CD8-positive, alpha-beta memory T cell (primary cell): ENCODE data around the gene SOWAHA. TPM values are rescaled to one million over a fixed set of nuclear protein-coding genes. Genes with fewer than 3 reads are reported as not detected.

ENCODE experiments used
- CTCF ChIA-PET: fragments of 350-600 bp; sonication (Branson Sonifier 250); formaldehyde crosslinking; loops from one replicate; lab custom pipeline; 2021; ENCODE audit warnings: antibody characterized with exemption; lab: Charles Lee
- POLR2A ChIA-PET: fragments of 350-600 bp; sonication (Branson Sonifier 250); formaldehyde crosslinking; loops from one replicate; lab custom pipeline; 2021; ENCODE audit warnings: antibody characterized with exemption; lab: Charles Lee
- DNase-seq, 5 donors: peaks; one replicate each; pipeline versions ENCODE4 v3.0.0 to v3.0.0-alpha.2; 2020 to 2022; ENCODE audit warnings: mixed read lengths in 1 of 5
- H3K27ac ChIP-seq: one replicate; pipeline ENCODE4 v1.7.0; 2013; ENCODE audit warnings: low read depth, mild to moderate bottlenecking, low read length, moderate library complexity
- H3K27me3 ChIP-seq: 2 replicates; pipeline ENCODE4 v1.7.0; 2013; ENCODE audit warnings: low read length, mild to moderate bottlenecking; ENCODE audit not compliant: insufficient read depth, poor library complexity, severe bottlenecking
- H3K36me3 ChIP-seq: 2 replicates; pipeline ENCODE4 v1.7.0; 2013; ENCODE audit warnings: mild to moderate bottlenecking, low read length, moderate library complexity; ENCODE audit not compliant: insufficient read depth
- H3K4me1 ChIP-seq: 2 replicates; pipeline ENCODE4 v1.7.0; 2013; ENCODE audit warnings: mild to moderate bottlenecking, low read length, moderate library complexity; ENCODE audit not compliant: insufficient read depth
- H3K4me3 ChIP-seq: 2 replicates; pipeline ENCODE4 v1.7.0; 2013; ENCODE audit warnings: mild to moderate bottlenecking, low read length
- H3K9me3 ChIP-seq: 2 replicates; pipeline ENCODE4 v1.7.0; 2013; ENCODE audit warnings: mild to moderate bottlenecking, low read length
- H3K27ac Mint-ChIP-seq, 8 donors: one replicate each; pipeline ENCODE4 v1.8.0; 2020 to 2021; ENCODE audit warnings: mixed read lengths in 8 of 8, mild to moderate bottlenecking in 6 of 8, inconsistent platforms in 3 of 8, moderate library complexity in 3 of 8
- H3K27me3 Mint-ChIP-seq, 2 donors: one replicate each; pipeline ENCODE4 v1.8.0; 2020 to 2021; ENCODE audit warnings: mixed read lengths in 2 of 2, mild to moderate bottlenecking in 1 of 2, moderate library complexity in 1 of 2
- H3K36me3 Mint-ChIP-seq, 3 donors: one replicate each; pipeline ENCODE4 v1.8.0; 2020 to 2021; ENCODE audit warnings: mixed read lengths in 3 of 3, inconsistent platforms in 1 of 3, mild to moderate bottlenecking in 1 of 3
- H3K4me1 Mint-ChIP-seq, 3 donors: one replicate each; pipeline ENCODE4 v1.8.0; 2020 to 2021; ENCODE audit warnings: mixed read lengths in 3 of 3, inconsistent platforms in 1 of 3, mild to moderate bottlenecking in 1 of 3
- H3K4me3 Mint-ChIP-seq, 7 donors: one replicate each; pipeline ENCODE4 v1.8.0; 2020 to 2021; ENCODE audit warnings: mixed read lengths in 7 of 7, mild to moderate bottlenecking in 6 of 7, moderate library complexity in 4 of 7, inconsistent platforms in 2 of 7
- H3K9me3 Mint-ChIP-seq, 5 donors: one replicate each; pipeline ENCODE4 v1.8.0; 2020 to 2022; ENCODE audit warnings: mixed read lengths in 5 of 5, mild to moderate bottlenecking in 3 of 5, moderate library complexity in 2 of 5, inconsistent platforms in 1 of 5
- polyA plus RNA-seq: library from polyadenylated mRNA; unstranded; fragments of 300-500 nt; fragmentation: Illumina TruSeq; gene quantifications from one replicate; pipeline ENCODE4 v1.2.3, GENCODE V29; 2021
- total RNA-seq, 2 experiments: library from RNA; stranded (reverse); gene quantifications; one replicate each; pipeline ENCODE4 v1.2.3, GENCODE V29; 2021

Gene SOWAHA
- total and polyA plus RNA-seq, 3 experiments from 2014 or later: 0.07 TPM; not detected in 2

GRCh38 chr5:132779961-132780360 is 33.1 kb upstream of the SOWAHA start:
- no peak overlapping the region for H3K27ac Mint-ChIP-seq
- peaks cover 24 to 41% (median 34%) of the 10 kb centered on the region in 3 donors for H3K4me1 Mint-ChIP-seq
- peak overlapping the region in 1 of 7 donors; percentile 65 for H3K4me3 Mint-ChIP-seq
- Histone ChIP-seq H3K27ac (no peak overlapping the region), H3K4me3 (no peak overlapping the region), H3K9me3 (no peaks in the 10 kb centered on the region), H3K36me3 (no peaks in the 10 kb centered on the region), H3K4me1 (peaks cover 15% of the 10 kb centered on the region), H3K27me3 (no peaks in the 10 kb centered on the region)
- no peak for DNase-seq
- ChIA-PET CTCF (interaction anchor here (1.8 to 2.3 kb wide), 2 partner anchors 33 to 41 kb away, joined by 4 to 6 read pairs; partner anchors contain the start of gene CCNI2), POLR2A (no interaction called here)
- no peaks in the 10 kb centered on the region for H3K9me3 Mint-ChIP-seq
- H3K36me3 Mint-ChIP-seq: no peaks in the 10 kb centered on the region
- peaks cover 7 to 9% of the 10 kb centered on the region in 2 donors for H3K27me3 Mint-ChIP-seq

GRCh38 chr5:132780577-132780976 is 32.5 kb upstream of the SOWAHA start:
- Histone ChIP-seq H3K27me3 (no peaks in the 10 kb centered on the region), H3K4me3 (no peak overlapping the region), H3K9me3 (no peaks in the 10 kb centered on the region), H3K27ac (no peak overlapping the region), H3K36me3 (no peaks in the 10 kb centered on the region), H3K4me1 (peaks cover 15% of the 10 kb centered on the region)
- Mint-ChIP-seq H3K27ac (no peak overlapping the region), H3K4me3 (peak overlapping the region in 1 of 7 donors; percentile 15), H3K27me3 (peaks cover 12% of the 10 kb centered on the region in 2 donors), H3K9me3 (no peaks in the 10 kb centered on the region), H3K36me3 (no peaks in the 10 kb centered on the region), H3K4me1 (peaks cover 21 to 37% (median 30%) of the 10 kb centered on the region in 3 donors)
- POLR2A ChIA-PET: no interaction called here
- DNase-seq: peak in 1 of 5 donors; percentile 9
- CTCF ChIA-PET: no interaction called here

GRCh38 chr5:132781029-132781428 is 32.1 kb upstream of the SOWAHA start:
- Histone ChIP-seq H3K27ac (no peak overlapping the region), H3K4me3 (no peak overlapping the region), H3K9me3 (no peaks in the 10 kb centered on the region), H3K36me3 (no peaks in the 10 kb centered on the region), H3K27me3 (no peaks in the 10 kb centered on the region), H3K4me1 (peaks cover 15% of the 10 kb centered on the region)
- Mint-ChIP-seq H3K9me3 (no peaks in the 10 kb centered on the region), H3K4me3 (peak overlapping the region in 1 of 7 donors; percentile 15), H3K4me1 (peaks cover 18 to 32% (median 25%) of the 10 kb centered on the region in 3 donors), H3K36me3 (no peaks in the 10 kb centered on the region), H3K27ac (no peak overlapping the region), H3K27me3 (peaks cover 13 to 16% of the 10 kb centered on the region in 2 donors)
- ChIA-PET CTCF (interaction anchor here (1.0 kb wide), 1 partner anchor 39 kb away, joined by 7 read pairs; no protein-coding TSS in a partner anchor), POLR2A (no interaction called here)
- DNase-seq: no peak

- no peaks in the 10 kb centered on the region for H3K36me3 ChIP-seq
- H3K27me3 ChIP-seq: no peaks in the 10 kb centered on the region
- H3K36me3 Mint-ChIP-seq: no peaks in the 10 kb centered on the region
- peaks cover 10% of the 10 kb centered on the region for H3K4me1 ChIP-seq
- H3K27ac ChIP-seq: no peak overlapping the region
- H3K9me3 Mint-ChIP-seq: no peaks in the 10 kb centered on the region
- no peak overlapping the region for H3K27ac Mint-ChIP-seq
- ChIA-PET CTCF (interaction anchor here (1.0 to 1.9 kb wide), 3 partner anchors 10 to 38 kb away, joined by 5 to 7 read pairs (median 6); partner anchors contain the start of gene CCNI2), POLR2A (no interaction called here)
- peaks cover 16% of the 10 kb centered on the region in 2 donors for H3K27me3 Mint-ChIP-seq
- DNase-seq: no peak
- H3K4me1 Mint-ChIP-seq: peaks cover 17 to 29% (median 23%) of the 10 kb centered on the region in 3 donors
- H3K4me3 ChIP-seq: no peak overlapping the region
- H3K9me3 ChIP-seq: no peaks in the 10 kb centered on the region
- H3K4me3 Mint-ChIP-seq: peak overlapping the region in 1 of 7 donors; percentile 53
Observed at GRCh38 chr5:132782101-132782500, 31.0 kb upstream of the SOWAHA start.

- Histone ChIP-seq H3K9me3 (no peaks in the 10 kb centered on the region), H3K4me1 (no peaks in the 10 kb centered on the region), H3K4me3 (no peak overlapping the region), H3K36me3 (no peaks in the 10 kb centered on the region), H3K27me3 (no peaks in the 10 kb centered on the region), H3K27ac (no peak overlapping the region)
- CTCF ChIA-PET: no interaction called here
- H3K27me3 Mint-ChIP-seq: peaks cover 16 to 17% of the 10 kb centered on the region in 2 donors
- H3K36me3 Mint-ChIP-seq: peaks cover 0 to 1% (median 0%) of the 10 kb centered on the region in 3 donors
- no peak for DNase-seq
- no peak overlapping the region for H3K27ac Mint-ChIP-seq
- H3K4me1 Mint-ChIP-seq: peaks cover 6 to 11% (median 8%) of the 10 kb centered on the region in 3 donors
- no peak overlapping the region for H3K4me3 Mint-ChIP-seq
- POLR2A ChIA-PET: no interaction called here
- H3K9me3 Mint-ChIP-seq: peaks cover 0 to under 1% (median 0%) of the 10 kb centered on the region in 5 donors
Observed at GRCh38 chr5:132785365-132785764, 27.7 kb upstream of the SOWAHA start.

GRCh38 chr5:132785864-132786263 is 27.2 kb upstream of the SOWAHA start:
- H3K27ac ChIP-seq: no peak overlapping the region
- peaks cover 0 to 2% (median 0%) of the 10 kb centered on the region in 5 donors for H3K9me3 Mint-ChIP-seq
- no peak overlapping the region for H3K27ac Mint-ChIP-seq
- no peaks in the 10 kb centered on the region for H3K36me3 ChIP-seq
- no peak overlapping the region for H3K4me3 ChIP-seq
- peaks cover 1 to 6% (median 3%) of the 10 kb centered on the region in 3 donors for H3K4me1 Mint-ChIP-seq
- H3K4me1 ChIP-seq: no peaks in the 10 kb centered on the region
- peaks cover 14 to 19% of the 10 kb centered on the region in 2 donors for H3K27me3 Mint-ChIP-seq
- ChIA-PET POLR2A (no interaction called here), CTCF (no interaction called here)
- H3K27me3 ChIP-seq: no peaks in the 10 kb centered on the region
- no peaks in the 10 kb centered on the region for H3K9me3 ChIP-seq
- no peak for DNase-seq
- no peak overlapping the region for H3K4me3 Mint-ChIP-seq
- peaks cover 0 to 3% (median 0%) of the 10 kb centered on the region in 3 donors for H3K36me3 Mint-ChIP-seq

GRCh38 chr5:132787076-132787475 is 26.0 kb upstream of the SOWAHA start:
- ChIA-PET CTCF (interaction anchor here (1.6 kb wide), 1 partner anchor 33 kb away, joined by 6 read pairs; no protein-coding TSS in a partner anchor), POLR2A (no interaction called here)
- Mint-ChIP-seq H3K27ac (no peak overlapping the region), H3K4me1 (no peaks in the 10 kb centered on the region), H3K27me3 (peaks cover 9 to 18% of the 10 kb centered on the region in 2 donors), H3K4me3 (no peak overlapping the region), H3K9me3 (peaks cover 0 to 2% (median 0%) of the 10 kb centered on the region in 5 donors), H3K36me3 (peaks cover 0 to 3% (median 3%) of the 10 kb centered on the region in 3 donors)
- H3K9me3 ChIP-seq: no peaks in the 10 kb centered on the region
- no peaks in the 10 kb centered on the region for H3K27me3 ChIP-seq
- H3K4me1 ChIP-seq: no peaks in the 10 kb centered on the region
- H3K4me3 ChIP-seq: no peak overlapping the region
- H3K36me3 ChIP-seq: no peaks in the 10 kb centered on the region
- DNase-seq: no peak
- peak overlapping the region; percentile 51 for H3K27ac ChIP-seq

- Mint-ChIP-seq H3K4me3 (no peak overlapping the region), H3K36me3 (peaks cover 0 to 3% (median 3%) of the 10 kb centered on the region in 3 donors), H3K27me3 (peaks cover 10 to 24% of the 10 kb centered on the region in 2 donors), H3K27ac (peak overlapping the region in 2 of 8 donors; percentile 1 to 2), H3K9me3 (peaks cover 0 to 2% (median 0%) of the 10 kb centered on the region in 5 donors), H3K4me1 (no peaks in the 10 kb centered on the region)
- no peaks in the 10 kb centered on the region for H3K36me3 ChIP-seq
- DNase-seq: no peak
- ChIA-PET CTCF (no interaction called here), POLR2A (no interaction called here)
- no peaks in the 10 kb centered on the region for H3K9me3 ChIP-seq
- peak overlapping the region; percentile 51 for H3K27ac ChIP-seq
- H3K4me3 ChIP-seq: no peak overlapping the region
- H3K27me3 ChIP-seq: no peaks in the 10 kb centered on the region
- no peaks in the 10 kb centered on the region for H3K4me1 ChIP-seq
Observed at GRCh38 chr5:132788508-132788907, 24.6 kb upstream of the SOWAHA start.
